K562 (cell line): Measurements from ENCODE around the gene FBXO10. TPM values are rescaled to one million over a fixed set of nuclear protein-coding genes. Genes with fewer than 3 reads are reported as not detected.

Experiments
- ATAC-seq: fragments of 200-7000 bp; cut with Tn5 transposase; 3 replicates; pipeline ENCODE4 v1.9.1; 2020; ENCODE audit warnings: moderate library complexity
- BruUV-seq: library from RNA; stranded (reverse); fragments of 400-500 nt; replicated peaks from 2 replicates; lab custom pipeline; 2021; lab: Mats Ljungman, UMichigan
- CTCF ChIA-PET: fragments of 300-600 bp; formaldehyde crosslinking; extraction: SDS; loops from one replicate; lab custom pipeline; 2021; ENCODE audit warnings: low intra/inter-chr PET ratio; lab: Yijun Ruan, JAX
- POLR2A ChIA-PET: fragments of 300-600, 350-650 bp; sonication (Branson Sonifier 250); formaldehyde crosslinking; extraction: SDS; loops from one replicate; lab custom pipeline; 2021; ENCODE audit warnings: antibody characterized with exemption, inconsistent platforms; lab: Yijun Ruan, JAX
- DNase-seq, 4 experiments: peaks; one replicate each; pipeline versions ENCODE4 v3.0.0 to v3.0.0-alpha.2; 2011 to 2018; ENCODE audit warnings: low spot score in 3 of 4, mixed read lengths in 3 of 4; ENCODE audit errors: extremely low read depth in 1 of 4
- FAIRE-seq: peaks from 2 replicates; lab custom pipeline; 2011; peaks lifted over from hg19 to GRCh38; lab: Jason Lieb, UNC
- H2AFZ ChIP-seq: 2 replicates; pipeline ENCODE4 v1.6.0; 2011; ENCODE audit warnings: low read depth, low read length, control low read depth, inconsistent platforms
- H3K27ac ChIP-seq: fragments of 200-600 bp; 3 replicates; pipeline ENCODE4 v1.8.0; 2011; ENCODE audit warnings: low read depth, mild to moderate bottlenecking, control low read depth, inconsistent platforms, low read length, moderate library complexity, mixed read lengths; ENCODE audit errors: extremely low read depth
- H3K27me3 ChIP-seq, 2 experiments: fragments of 300-600 bp in 1 of 2; 2 replicates in 1 of 2; 3 replicates in 1 of 2; pipeline versions ENCODE4 v1.6.0 to v1.8.0; 2011; ENCODE audit warnings: inconsistent platforms in 2 of 2, low read length in 2 of 2, mild to moderate bottlenecking in 1 of 2, mixed read lengths in 1 of 2, moderate library complexity in 1 of 2; ENCODE audit not compliant: control insufficient read depth in 2 of 2, insufficient read depth in 2 of 2
- H3K36me3 ChIP-seq: fragments of 300-600 bp; 3 replicates; pipeline ENCODE4 v1.8.0; 2011; ENCODE audit warnings: mild to moderate bottlenecking, low read length, inconsistent platforms; ENCODE audit not compliant: control insufficient read depth, insufficient read depth
- H3K4me1 ChIP-seq, 2 experiments: fragments of 200-600 bp in 1 of 2; replicated peaks in 1 of 2; 2 replicates in 1 of 2; 3 replicates in 1 of 2; pipeline versions ENCODE4 v1.5.1 to v1.8.0; 2011; ENCODE audit warnings: inconsistent platforms in 2 of 2, low read length in 2 of 2, mild to moderate bottlenecking in 1 of 2, mixed read lengths in 1 of 2, moderate library complexity in 1 of 2; ENCODE audit not compliant: control insufficient read depth in 2 of 2, insufficient read depth in 2 of 2
- H3K4me2 ChIP-seq: 2 replicates; pipeline ENCODE4 v1.6.1; 2011; ENCODE audit warnings: low read length, control low read depth, inconsistent platforms, mixed read lengths; ENCODE audit not compliant: insufficient read depth
- H3K4me3 ChIP-seq: fragments of 200-600 bp; sonication (generic), shearing (Covaris generic); 2 replicates; pipeline ENCODE4 v1.5.1; 2016; ENCODE audit warnings: control low read depth, inconsistent platforms
- H3K79me2 ChIP-seq: fragments of 200-600 bp; 3 replicates; pipeline ENCODE4 v1.8.0; 2011; ENCODE audit warnings: low read length, inconsistent platforms; ENCODE audit not compliant: control insufficient read depth, insufficient read depth
- H3K9ac ChIP-seq, 2 experiments: 2 replicates each; pipeline versions ENCODE4 v1.6.0 to v1.6.1; 2011; ENCODE audit warnings: low read depth in 2 of 2, low read length in 2 of 2, control low read depth in 1 of 2, inconsistent platforms in 1 of 2, mild to moderate bottlenecking in 1 of 2, mixed read lengths in 1 of 2; ENCODE audit not compliant: insufficient read depth in 1 of 2
- H3K9me1 ChIP-seq: one replicate; pipeline ENCODE4 v1.6.0; 2011; ENCODE audit warnings: inconsistent platforms, mild to moderate bottlenecking, low read length, moderate library complexity; ENCODE audit not compliant: control insufficient read depth, insufficient read depth
- H3K9me3 ChIP-seq: replicated peaks from 2 replicates; pipeline ENCODE4 v1.5.1; 2011; ENCODE audit warnings: low read depth, low read length, inconsistent platforms; ENCODE audit not compliant: control insufficient read depth, insufficient read depth
- H4K20me1 ChIP-seq: replicated peaks from 2 replicates; pipeline ENCODE4 v1.6.1; 2011; ENCODE audit warnings: low read length, inconsistent platforms, mixed read lengths; ENCODE audit not compliant: control insufficient read depth, insufficient read depth
- ESRRA ChIP-seq: fragments of 450-650 bp; IDR thresholded peaks from 2 replicates; pipeline ENCODE4 v1.6.1; 2014; ENCODE audit warnings: low read depth, mild to moderate bottlenecking, moderate library complexity, borderline replicate concordance
- NFATC3 ChIP-seq: fragments of 450-650 bp; IDR thresholded peaks from 2 replicates; pipeline ENCODE4 v1.6.1; 2017; ENCODE audit warnings: mild to moderate bottlenecking
- POLR2AphosphoS2 ChIP-seq: IDR thresholded peaks from 2 replicates; pipeline ENCODE4 v1.6.1; 2012; ENCODE audit warnings: low read length, improper control_type of control experiment
- SRSF1 ChIP-seq: fragments of 200-400 bp; formaldehyde crosslinking; IDR thresholded peaks from 2 replicates; pipeline ENCODE4 v1.6.1; 2017; ENCODE audit warnings: mild to moderate bottlenecking, low read depth, low read length, moderate library complexity
- ZFP91 ChIP-seq: sonication (generic); formaldehyde crosslinking; IDR thresholded peaks from 2 replicates; pipeline ENCODE4 v1.8.0; 2022; ENCODE audit warnings: mild to moderate bottlenecking, missing genetic modification reagents
- WGBS: fragments of 100-300 bp; shearing (Covaris generic); methylation state at CpG from one replicate; pipeline ENCODE4 v1.1.6; 2016; ENCODE audit warnings: low coverage, mixed read lengths; ENCODE audit not compliant: insufficient coverage; ENCODE audit errors: missing lambda C conversion rate; 5-methylcytosine and 5-hydroxymethylcytosine counted together
- in situ Hi-C: fragments of 300-500 bp; cut with MboI; formaldehyde crosslinking; loops from 4 replicates; pipeline ENCODE4 v1.15.0; 2018; ENCODE audit warnings: inconsistent platforms, mixed read lengths
- intact Hi-C: fragments of 100-400 bp; cut with micrococcal nuclease; formaldehyde crosslinking; loops from 2 replicates; pipeline ENCODE4 v1.14.2; 2022
- polyA plus RNA-seq, 8 experiments: library from polyadenylated mRNA; depleted of rRNA in 4 of 8; stranded (reverse) in 5 of 8; unstranded in 3 of 8; fragments of >200 nt; fragmentation: Nextera tagmentation in 2 of 8; fragmentation: Illumina TruSeq in 1 of 8; extraction: Ambion mirVana in 2 of 8; extraction: Trizol in 1 of 8; gene quantifications; 2 replicates each; pipeline versions ENCODE4 v1.2.1 to v1.2.3, GENCODE V29; 2011 to 2014; ENCODE audit warnings: inconsistent platforms in 1 of 8, missing spikeins in 1 of 8
- total RNA-seq, 7 experiments: library from RNA; depleted of rRNA in 6 of 7; stranded (reverse); fragments of >200 nt in 6 of 7; fragmentation: Illumina TruSeq in 2 of 7; extraction: Trizol in 2 of 7; gene quantifications; 2 replicates each; pipeline versions ENCODE4 v1.2.1 to v1.2.3, GENCODE V29; 2011 to 2021; ENCODE audit warnings: low replicate concordance in 1 of 7

The FBXO10 gene
- total and polyA plus RNA-seq, 9 of the 15 experiments (the other 6 are each of a cell fraction or from before 2014, with no cell fraction given), result 0.84 to 9.9 (median 6.0) TPM

GRCh38 chr9:37540634-37541033 lies 35.5 kb downstream of the FBXO10 start:
- Histone ChIP-seq H3K27ac (no peak overlapping the region), H3K4me3 (no peak overlapping the region), H3K9ac (no peak overlapping the region), H3K4me2 (no peak overlapping the region), H3K79me2 (no peaks in the 10 kb centered on the region), H2AFZ (no peak overlapping the region), H3K36me3 (peaks cover 31% of the 10 kb centered on the region; the same call in 2 of the 3 replicates), H3K9me3 (no peaks in the 10 kb centered on the region)
- 86% methylated on average over 3 of the region's 3 CpGs for WGBS
- in situ Hi-C loops, result no loop called here
- ATAC-seq (no peak), DNase-seq (no peak)
- no TSS peak for BruUV-seq
- CTCF ChIA-PET, result no interaction called here
- TF ChIP-seq SRSF1 (no peak), ZFP91 (CRISPR knock-in tag) (no peak), POLR2AphosphoS2 (no peak), NFATC3 (no peak), ESRRA (no peak)
- TF ChIP-seq, all 486 proteins: peak for 0
- Histone ChIP-seq H3K4me1 (no peaks in the 10 kb centered on the region), H3K9me1 (no peaks in the 10 kb centered on the region), H4K20me1 (0 out of 2 replicates have a peak, but pooled peaks cover under 1% of the 10 kb centered on the region), H3K27me3 (no peaks in the 10 kb centered on the region)
- intact Hi-C loops, result no loop called here
- FAIRE-seq, result no peak
- POLR2A ChIA-PET, result no interaction called here
